Skeletal muscle tissue (tissue), 4 donors: Measurements from ENCODE around the gene DMD. TPM values are rescaled to one million over a fixed set of nuclear protein-coding genes. Genes with fewer than 3 reads are reported as not detected.

Source experiments
- H3K27ac ChIP-seq: one replicate; pipeline ENCODE4 v1.7.0; 2013; ENCODE audit warnings: mild to moderate bottlenecking, low read depth, low read length, inconsistent platforms
- H3K27me3 ChIP-seq, 3 donors: one replicate each; pipeline ENCODE4 v1.7.0; 2013; ENCODE audit warnings: low read length in 3 of 3; ENCODE audit not compliant: control insufficient read depth in 3 of 3, insufficient read depth in 3 of 3
- H3K36me3 ChIP-seq, 3 donors: one replicate each; pipeline ENCODE4 v1.7.0; 2013; ENCODE audit warnings: low read length in 3 of 3; ENCODE audit not compliant: control insufficient read depth in 3 of 3, insufficient read depth in 3 of 3
- H3K4me1 ChIP-seq, 3 donors: one replicate each; pipeline ENCODE4 v1.7.0; 2013; ENCODE audit warnings: low read length in 3 of 3, mild to moderate bottlenecking in 3 of 3; ENCODE audit not compliant: control insufficient read depth in 3 of 3, insufficient read depth in 3 of 3
- H3K4me3 ChIP-seq, 3 donors: one replicate each; pipeline ENCODE4 v1.7.0; 2013; ENCODE audit warnings: low read length in 3 of 3
- H3K9ac ChIP-seq, 3 donors: one replicate each; pipeline ENCODE4 v1.7.0; 2013; ENCODE audit warnings: low read length in 3 of 3, mild to moderate bottlenecking in 3 of 3, moderate library complexity in 2 of 3, low read depth in 1 of 3
- H3K9me3 ChIP-seq, 3 donors: one replicate each; pipeline ENCODE4 v1.7.0; 2013; ENCODE audit warnings: low read length in 3 of 3; ENCODE audit not compliant: control insufficient read depth in 3 of 3
- total RNA-seq: library from RNA; depleted of rRNA; stranded (reverse); fragments of >200 nt; gene quantifications from one replicate; pipeline ENCODE4 v1.2.3, GENCODE V29; 2014
- donor health status: Osteomylitis.

Gene DMD
- total RNA-seq, 1 donor from 2014 or later, result 190 TPM

GRCh38 chrX:32852203-32852602, 359.1 kb downstream of the DMD start:
- no peaks in the 10 kb centered on the region for H3K9me3 ChIP-seq
- no peak overlapping the region for H3K4me3 ChIP-seq
- H3K27me3 ChIP-seq, result no peaks in the 10 kb centered on the region
- H3K9ac ChIP-seq, result no peak overlapping the region
- no peak overlapping the region for H3K27ac ChIP-seq
- H3K36me3 ChIP-seq, result no peaks in the 10 kb centered on the region
- H3K4me1 ChIP-seq, result peaks cover 7 to 12% (median 9%) of the 10 kb centered on the region in 3 donors

- H3K36me3 ChIP-seq, result no peaks in the 10 kb centered on the region
- H3K9me3 ChIP-seq, result no peaks in the 10 kb centered on the region
- H3K27ac ChIP-seq, result no peak overlapping the region
- peaks cover 7 to 12% (median 9%) of the 10 kb centered on the region in 3 donors for H3K4me1 ChIP-seq
- H3K4me3 ChIP-seq, result no peak overlapping the region
- H3K27me3 ChIP-seq, result no peaks in the 10 kb centered on the region
- H3K9ac ChIP-seq, result no peak overlapping the region
Measured at GRCh38 chrX:32851556-32851955, 359.8 kb downstream of the DMD start.

- no peak overlapping the region for H3K4me3 ChIP-seq
- H3K4me1 ChIP-seq, result peaks cover 7 to 12% (median 9%) of the 10 kb centered on the region in 3 donors
- H3K27ac ChIP-seq, result no peak overlapping the region
- no peaks in the 10 kb centered on the region for H3K9me3 ChIP-seq
- H3K36me3 ChIP-seq, result peaks cover 0 to 2% (median 0%) of the 10 kb centered on the region in 3 donors
- H3K27me3 ChIP-seq, result no peaks in the 10 kb centered on the region
- no peak overlapping the region for H3K9ac ChIP-seq
Measured at GRCh38 chrX:32847921-32848320, 363.4 kb downstream of the DMD start.

- H3K9me3 ChIP-seq, result no peaks in the 10 kb centered on the region
- H3K4me1 ChIP-seq, result no peaks in the 10 kb centered on the region
- H3K36me3 ChIP-seq, result peaks cover 0 to 2% (median 0%) of the 10 kb centered on the region in 3 donors
- H3K9ac ChIP-seq, result no peak overlapping the region
- no peak overlapping the region for H3K27ac ChIP-seq
- no peak overlapping the region for H3K4me3 ChIP-seq
- no peaks in the 10 kb centered on the region for H3K27me3 ChIP-seq
Measured at GRCh38 chrX:32842053-32842452, 369.3 kb downstream of the DMD start.

- H3K9ac ChIP-seq, result no peak overlapping the region
- H3K4me1 ChIP-seq, result no peaks in the 10 kb centered on the region
- H3K4me3 ChIP-seq, result no peak overlapping the region
- no peak overlapping the region for H3K27ac ChIP-seq
- H3K27me3 ChIP-seq, result no peaks in the 10 kb centered on the region
- H3K9me3 ChIP-seq, result no peaks in the 10 kb centered on the region
- peaks cover 0 to 2% (median 0%) of the 10 kb centered on the region in 3 donors for H3K36me3 ChIP-seq
Measured at GRCh38 chrX:32839781-32840180, 371.6 kb downstream of the DMD start.

- no peaks in the 10 kb centered on the region for H3K9me3 ChIP-seq
- no peaks in the 10 kb centered on the region for H3K4me1 ChIP-seq
- H3K27ac ChIP-seq, result no peak overlapping the region
- no peak overlapping the region for H3K4me3 ChIP-seq
- H3K36me3 ChIP-seq, result no peaks in the 10 kb centered on the region
- H3K9ac ChIP-seq, result no peak overlapping the region
- H3K27me3 ChIP-seq, result no peaks in the 10 kb centered on the region
Measured at GRCh38 chrX:32825009-32825408, 386.3 kb downstream of the DMD start.

GRCh38 chrX:32804034-32804433, 407.3 kb downstream of the DMD start:
- peaks cover 0 to 3% (median 0%) of the 10 kb centered on the region in 3 donors for H3K9me3 ChIP-seq
- no peaks in the 10 kb centered on the region for H3K4me1 ChIP-seq
- H3K4me3 ChIP-seq, result no peak overlapping the region
- H3K27me3 ChIP-seq, result no peaks in the 10 kb centered on the region
- no peaks in the 10 kb centered on the region for H3K36me3 ChIP-seq
- no peak overlapping the region for H3K27ac ChIP-seq
- H3K9ac ChIP-seq, result no peak overlapping the region

- no peak overlapping the region for H3K27ac ChIP-seq
Measured at GRCh38 chrX:32798990-32799389, 412.4 kb downstream of the DMD start.

GRCh38 chrX:32788936-32789335, 422.4 kb downstream of the DMD start:
- Histone ChIP-seq H3K9ac (no peak overlapping the region), H3K36me3 (no peaks in the 10 kb centered on the region), H3K27ac (no peak overlapping the region), H3K4me3 (no peak overlapping the region), H3K27me3 (no peaks in the 10 kb centered on the region), H3K4me1 (peaks cover 4 to 18% (median 11%) of the 10 kb centered on the region in 3 donors), H3K9me3 (no peaks in the 10 kb centered on the region)

More at GRCh38 chrX:32798990-32799389, 412.4 kb downstream of the DMD start:
- H3K27me3 ChIP-seq, result no peaks in the 10 kb centered on the region
- H3K9me3 ChIP-seq, result no peaks in the 10 kb centered on the region
- H3K9ac ChIP-seq, result no peak overlapping the region
- H3K4me3 ChIP-seq, result no peak overlapping the region
- no peaks in the 10 kb centered on the region for H3K4me1 ChIP-seq
- H3K36me3 ChIP-seq, result no peaks in the 10 kb centered on the region

GRCh38 chrX:32780109-32780508, 431.2 kb downstream of the DMD start:
- Histone ChIP-seq H3K9me3 (no peaks in the 10 kb centered on the region), H3K27ac (no peak overlapping the region), H3K27me3 (no peaks in the 10 kb centered on the region), H3K36me3 (no peaks in the 10 kb centered on the region), H3K9ac (no peak overlapping the region), H3K4me1 (no peaks in the 10 kb centered on the region), H3K4me3 (no peak overlapping the region)

- H3K9ac ChIP-seq, result no peak overlapping the region
- H3K36me3 ChIP-seq, result no peaks in the 10 kb centered on the region
Measured at GRCh38 chrX:32778965-32779364, 432.4 kb downstream of the DMD start.

More at GRCh38 chrX:32778965-32779364, 432.4 kb downstream of the DMD start:
- Histone ChIP-seq H3K4me3 (no peak overlapping the region), H3K27ac (no peak overlapping the region), H3K9me3 (no peaks in the 10 kb centered on the region), H3K27me3 (no peaks in the 10 kb centered on the region), H3K4me1 (no peaks in the 10 kb centered on the region)
